GM18507 (cell line): Measurements from ENCODE around the gene RAB44.
"Not testable (repeated sequence)": the region's sequence is repeated elsewhere in the genome, so short reads cannot be mapped to it uniquely, and the experiment has no call there.

Source experiments
- DNase-seq: peaks from one replicate; pipeline ENCODE4 v3.0.0; 2011; ENCODE audit warnings: low read depth; ENCODE audit not compliant: insufficient read length; ENCODE audit errors: extremely low spot score
- FAIRE-seq: peaks from 2 replicates; lab custom pipeline; 2011; peaks lifted over from hg19 to GRCh38; lab: Jason Lieb, UNC

Gene RAB44, protein sequence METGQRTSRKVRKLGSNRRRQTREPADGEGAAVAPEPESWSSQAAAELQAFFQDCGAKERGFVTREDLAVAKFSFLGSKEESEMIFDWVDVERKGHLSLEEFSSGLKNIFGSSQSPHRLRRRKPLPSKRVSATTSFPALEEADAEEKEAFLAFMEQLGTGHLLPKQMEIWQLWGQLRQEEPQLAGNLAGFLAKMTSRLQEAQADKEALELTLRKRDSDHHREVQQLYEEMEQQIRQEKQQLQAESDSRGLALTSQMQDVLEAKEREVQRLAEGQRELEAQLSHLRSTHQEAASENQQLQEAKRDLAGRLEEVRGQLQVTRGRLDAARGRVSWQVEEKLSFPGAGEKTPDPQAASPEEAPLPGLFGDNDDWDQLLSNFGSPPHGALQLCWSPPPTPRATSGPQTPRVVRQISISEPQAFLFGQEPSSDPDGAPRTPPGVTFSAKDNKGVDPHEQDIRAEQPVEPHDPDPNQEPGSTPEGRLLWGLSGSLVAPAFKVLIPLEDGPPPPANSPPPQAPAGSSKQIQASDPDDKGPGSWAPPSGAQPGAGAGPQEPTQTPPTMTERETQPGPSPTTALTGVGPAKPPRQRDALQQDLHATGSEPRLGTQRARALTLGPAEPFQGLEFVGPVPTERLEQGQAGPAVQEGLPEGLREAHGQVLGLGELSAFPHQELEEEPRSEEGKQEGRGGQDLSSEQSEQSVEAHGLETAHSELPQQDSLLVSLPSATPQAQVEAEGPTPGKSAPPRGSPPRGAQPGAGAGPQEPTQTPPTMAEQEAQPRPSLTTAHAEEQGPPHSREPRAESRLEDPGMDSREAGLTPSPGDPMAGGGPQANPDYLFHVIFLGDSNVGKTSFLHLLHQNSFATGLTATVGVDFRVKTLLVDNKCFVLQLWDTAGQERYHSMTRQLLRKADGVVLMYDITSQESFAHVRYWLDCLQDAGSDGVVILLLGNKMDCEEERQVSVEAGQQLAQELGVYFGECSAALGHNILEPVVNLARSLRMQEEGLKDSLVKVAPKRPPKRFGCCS

DNA sequence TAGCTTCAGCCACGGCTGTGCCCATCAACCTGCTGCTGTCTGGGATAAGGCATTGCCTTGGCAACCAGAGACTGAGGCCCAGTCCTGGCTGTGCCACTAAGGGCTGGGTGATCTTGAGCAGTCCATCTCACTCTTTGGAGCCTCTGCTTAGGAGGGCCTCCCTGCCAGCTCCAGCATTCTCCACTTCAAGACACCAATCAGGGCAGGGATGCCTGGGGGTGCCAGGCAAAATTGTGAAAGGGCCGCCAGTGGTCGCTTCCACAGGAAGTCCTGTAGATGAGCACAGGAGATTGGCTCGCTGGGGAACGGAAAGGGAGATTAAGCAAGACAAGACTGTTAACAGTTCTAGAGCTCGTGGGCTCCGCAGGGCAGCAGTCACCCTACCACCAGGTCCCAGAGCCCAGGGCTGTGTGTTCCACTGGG, at the start of gene RAB44:
RAB44 (plus strand) TSS at position 346 of the 423 bp plus-strand sequence. CDS start 6,410 bp downstream, outside the sequence.
- FAIRE-seq, result no peak
- no peak for DNase-seq

DNA sequence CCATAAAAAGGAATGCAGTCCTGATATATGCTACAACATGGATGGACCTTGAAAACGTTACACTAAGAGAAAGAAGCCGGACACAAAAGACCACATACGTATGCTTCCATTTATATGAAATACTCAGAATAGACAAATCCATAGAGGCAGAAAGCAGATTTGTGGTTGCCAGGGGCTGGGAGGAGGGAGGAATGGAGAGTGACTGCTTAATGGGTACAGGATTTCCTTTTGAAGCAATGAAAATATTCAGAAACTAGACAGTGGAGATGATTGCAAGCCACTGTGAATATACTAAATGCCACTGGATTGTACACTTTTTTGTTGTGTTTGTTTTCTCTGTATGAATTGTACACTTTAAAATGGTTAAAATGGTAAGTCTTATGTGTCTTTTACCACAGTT, 48.5 kb upstream of the RAB44 start:
- no peak for FAIRE-seq
- DNase-seq, result no peak

DNA sequence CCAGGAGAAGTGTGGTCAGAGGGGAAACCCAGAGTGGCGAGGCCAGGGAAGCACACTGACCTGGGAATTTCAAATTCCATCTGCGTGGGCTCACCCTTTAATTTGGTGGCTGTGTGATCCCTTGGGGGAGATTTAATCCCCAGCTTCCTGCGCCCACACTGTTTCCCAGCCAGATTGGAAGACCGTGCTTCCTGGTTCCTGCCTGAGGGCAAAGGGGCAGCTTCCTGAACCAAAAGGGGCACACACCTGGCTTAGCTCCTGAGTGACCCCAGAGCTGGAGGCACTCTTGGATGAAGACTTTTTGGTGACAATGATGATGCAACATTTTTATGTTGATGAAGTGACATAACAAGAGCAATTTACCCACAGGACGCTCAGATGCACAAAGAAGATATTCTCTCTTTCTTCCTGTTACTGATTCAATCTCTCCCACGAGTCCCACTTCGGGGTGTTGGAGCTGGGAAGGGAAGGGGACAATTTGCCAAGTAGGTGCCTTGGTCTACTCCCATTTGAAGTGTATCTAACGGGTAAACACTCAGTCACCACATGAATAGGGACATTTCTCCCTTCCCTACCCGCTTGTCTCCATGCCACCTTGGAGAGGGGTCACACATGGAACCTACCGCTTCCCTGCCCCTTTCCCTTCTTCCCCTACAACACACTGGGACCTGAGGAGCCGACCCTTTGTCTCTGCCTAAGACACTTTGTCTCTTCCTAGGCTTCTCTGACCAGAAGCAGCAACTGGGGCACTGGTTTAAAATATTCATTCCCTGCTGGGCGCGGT, 47.7 kb upstream of the RAB44 start:
- DNase-seq (no peak), FAIRE-seq (no peak)

DNA sequence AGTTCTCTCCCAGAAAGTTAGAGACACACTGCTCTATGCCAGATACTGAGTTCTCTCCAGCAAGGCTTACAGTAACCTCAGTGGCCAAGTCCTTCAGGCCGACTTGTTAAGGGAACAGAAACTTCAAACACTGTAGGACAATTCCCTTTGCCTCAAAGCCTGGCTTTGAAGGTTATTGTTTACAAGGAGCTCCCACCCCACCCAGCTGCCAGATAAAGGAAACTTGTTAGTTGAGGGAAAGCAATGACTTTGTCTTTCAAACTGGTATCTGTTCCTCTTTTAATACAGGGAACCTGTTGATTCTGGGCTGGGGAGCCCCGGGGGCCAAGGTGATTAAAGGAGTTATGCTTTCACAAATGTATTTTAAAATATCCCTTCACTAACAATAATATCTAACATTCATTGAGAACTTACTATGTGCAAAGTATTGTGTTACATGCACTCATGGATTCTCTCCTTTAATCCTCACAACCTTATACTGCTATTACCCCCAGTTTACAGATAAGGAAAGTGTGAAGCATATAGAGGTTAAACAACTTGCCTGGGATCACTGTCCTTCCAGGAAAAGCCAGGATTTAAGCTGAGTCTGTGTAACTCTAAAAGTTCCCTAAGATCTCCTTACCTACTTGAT, 46.7 kb upstream of the RAB44 start:
- DNase-seq (peak; percentile 51), FAIRE-seq (peak; percentile 71)

DNA sequence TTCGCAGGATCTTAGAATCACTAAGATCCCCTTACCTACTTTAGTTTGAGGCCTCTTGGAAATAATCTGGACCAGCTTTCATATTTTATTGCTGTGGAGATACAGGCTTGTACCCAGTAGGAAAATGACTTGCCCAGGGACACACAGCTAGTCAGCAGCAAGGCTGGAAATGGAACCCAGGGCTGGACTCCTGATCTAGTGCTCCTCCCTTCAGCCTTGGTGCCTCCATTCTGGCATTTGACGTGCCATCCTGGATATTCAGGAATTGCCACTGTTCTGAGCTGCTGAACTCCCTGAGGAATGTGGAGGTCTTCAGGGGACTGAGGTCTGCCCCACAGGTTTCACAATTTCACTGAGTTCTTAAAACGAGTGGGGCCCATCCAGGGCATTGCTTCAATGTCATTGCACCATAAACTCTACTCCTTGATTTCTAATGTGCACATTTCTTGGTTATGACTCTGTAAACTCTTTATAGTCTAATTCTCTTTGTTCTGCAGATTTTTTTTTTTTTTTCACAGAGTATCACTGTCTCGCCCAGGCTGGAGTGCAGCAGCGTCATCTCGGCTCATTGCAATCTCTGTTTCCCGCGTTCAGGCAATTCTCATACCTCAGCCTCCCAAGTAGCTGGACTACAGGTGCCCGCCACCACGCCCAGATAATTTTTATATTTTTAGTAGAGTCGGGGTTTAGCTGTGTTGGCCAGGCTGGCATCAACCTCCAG, 45.8 kb upstream of the RAB44 start:
- DNase-seq, result no peak
- no peak for FAIRE-seq

DNA sequence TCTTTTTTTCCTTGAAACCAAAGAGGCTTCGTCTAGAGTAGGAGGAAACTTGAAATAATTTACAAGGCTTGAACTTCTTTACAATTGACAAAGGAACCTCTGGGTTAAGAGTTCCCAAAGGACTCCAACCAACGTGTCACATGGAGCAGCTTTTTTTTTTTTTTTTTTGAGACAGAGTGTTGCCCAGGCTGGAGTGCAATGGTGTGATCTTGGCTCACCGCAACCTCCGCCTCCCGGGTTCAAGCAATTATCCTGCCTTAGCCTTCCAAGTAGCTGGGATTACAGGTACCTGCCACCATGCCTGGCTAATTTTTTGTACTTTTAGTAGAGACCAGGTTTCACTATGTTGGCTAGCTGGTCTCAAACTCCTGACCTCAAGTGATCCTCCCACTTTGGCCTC, 43.2 kb upstream of the RAB44 start:
- FAIRE-seq, DNase-seq: not testable (repeated sequence)

DNA sequence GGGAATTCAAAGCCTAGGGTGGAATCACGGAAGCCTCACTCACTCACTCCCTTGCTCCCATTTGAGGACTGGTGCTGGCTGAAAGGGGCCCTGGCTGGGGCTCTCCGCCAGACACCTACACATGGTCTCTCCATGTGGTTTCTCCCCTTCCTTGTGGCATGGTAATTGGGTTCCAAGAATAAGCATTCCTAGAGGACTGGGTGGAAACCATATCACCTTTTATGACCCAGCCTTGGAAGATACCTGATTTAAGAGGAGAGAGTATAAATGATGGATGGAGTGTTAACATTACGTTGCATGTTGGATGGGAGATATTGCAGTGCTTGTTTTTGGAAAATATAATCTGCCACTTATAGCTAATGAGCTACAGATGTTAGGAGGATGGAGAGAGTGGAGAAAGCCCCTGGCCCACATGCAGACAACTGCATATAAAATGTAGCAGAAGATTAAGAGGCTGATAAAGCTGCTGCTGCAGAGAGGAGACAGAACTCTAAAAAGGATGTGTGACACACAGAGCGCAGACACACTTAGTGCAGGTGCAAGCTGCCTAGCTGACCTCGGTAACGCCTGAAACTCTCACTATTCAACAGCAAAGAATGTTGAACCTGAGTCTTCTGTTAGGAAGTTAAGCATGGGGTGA, 42.4 kb upstream of the RAB44 start:
- FAIRE-seq (no peak), DNase-seq (no peak)

DNA sequence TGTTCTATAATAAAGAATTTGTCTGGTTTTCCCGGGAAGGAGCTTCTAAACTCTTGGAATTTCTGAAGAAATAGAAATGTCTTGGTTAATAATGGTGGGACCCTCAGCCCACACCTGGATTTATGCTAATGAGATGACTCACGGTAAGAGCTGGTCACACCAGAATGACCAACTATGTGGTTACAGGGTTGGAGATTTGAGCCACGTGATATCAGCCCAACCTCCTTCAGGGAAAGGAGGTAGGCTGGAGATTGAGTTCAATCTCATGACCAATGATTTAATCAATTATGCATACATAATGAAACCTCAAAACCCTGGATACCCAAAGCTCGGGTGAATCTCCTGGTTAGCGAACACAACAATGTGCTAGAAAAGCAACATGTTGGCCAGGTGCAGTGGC, 41.2 kb upstream of the RAB44 start:
- DNase-seq (no peak), FAIRE-seq (no peak)

DNA sequence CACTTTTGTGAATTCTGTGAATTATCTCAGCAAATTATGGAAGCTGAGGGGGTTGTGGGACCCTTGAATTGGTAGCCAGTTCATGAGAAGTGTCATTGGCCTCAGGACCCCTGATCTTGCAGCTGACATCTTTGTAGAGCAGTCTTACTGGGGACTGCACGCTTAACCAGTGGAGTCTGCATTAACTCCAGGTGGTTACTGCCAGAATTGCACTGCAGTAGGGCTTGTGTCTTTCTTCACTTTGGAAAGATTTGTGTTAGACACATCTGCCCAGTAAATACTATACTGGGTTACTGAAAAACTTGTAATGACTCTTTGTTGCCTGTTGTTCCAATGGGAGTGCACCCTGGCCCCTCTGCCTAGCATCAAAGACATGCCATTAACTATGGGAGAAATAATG, 40.4 kb upstream of the RAB44 start:
- FAIRE-seq, result no peak
- no peak for DNase-seq

DNA sequence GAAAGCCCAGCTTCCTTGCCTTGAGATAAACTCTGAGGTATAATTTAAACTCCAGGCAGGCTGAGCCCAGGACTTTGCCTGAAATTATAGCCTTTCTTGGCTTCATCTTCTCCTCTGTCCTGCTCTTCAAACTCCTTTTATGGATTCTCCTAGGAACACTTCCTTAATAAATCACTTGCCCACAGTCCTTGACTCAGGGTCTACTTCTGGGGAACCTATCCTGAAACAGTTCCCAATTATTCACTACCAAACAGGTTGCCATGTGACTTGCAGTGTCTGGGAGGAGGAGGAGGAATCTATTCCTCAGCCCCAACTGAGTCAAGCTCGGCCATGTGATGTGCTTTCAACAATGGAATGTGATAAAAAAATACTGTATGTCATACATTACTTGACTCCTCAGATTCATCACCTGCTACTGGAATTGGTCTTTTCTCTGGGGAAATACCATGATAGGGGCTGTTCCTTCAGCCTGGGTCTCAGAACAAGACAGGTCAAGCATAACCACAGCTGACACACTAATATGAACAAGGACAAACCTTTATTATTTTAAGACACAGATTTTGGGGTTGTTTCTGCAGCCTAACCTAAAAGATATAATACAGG, 39.6 kb upstream of the RAB44 start:
- DNase-seq, result no peak
- no peak for FAIRE-seq

DNA sequence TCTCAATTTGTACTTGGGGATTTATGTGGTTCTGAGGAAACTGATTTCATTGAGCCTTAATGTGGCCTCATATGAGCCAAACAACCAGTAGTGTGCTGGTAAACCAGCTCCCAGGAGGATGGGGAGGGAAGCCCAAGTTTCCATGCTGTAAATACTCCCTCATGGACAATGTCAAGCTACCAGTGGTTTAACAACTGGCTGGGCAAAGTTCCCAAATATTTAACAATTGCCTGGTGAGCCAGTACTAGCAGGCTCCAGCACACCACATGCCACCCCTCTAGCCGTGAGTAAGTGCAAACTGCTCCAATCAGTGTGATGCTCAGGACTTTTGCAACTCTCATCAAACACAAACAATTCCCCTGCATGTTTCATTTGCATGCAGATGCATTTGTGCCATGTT, 38.4 kb upstream of the RAB44 start:
- DNase-seq (no peak), FAIRE-seq (no peak)

DNA sequence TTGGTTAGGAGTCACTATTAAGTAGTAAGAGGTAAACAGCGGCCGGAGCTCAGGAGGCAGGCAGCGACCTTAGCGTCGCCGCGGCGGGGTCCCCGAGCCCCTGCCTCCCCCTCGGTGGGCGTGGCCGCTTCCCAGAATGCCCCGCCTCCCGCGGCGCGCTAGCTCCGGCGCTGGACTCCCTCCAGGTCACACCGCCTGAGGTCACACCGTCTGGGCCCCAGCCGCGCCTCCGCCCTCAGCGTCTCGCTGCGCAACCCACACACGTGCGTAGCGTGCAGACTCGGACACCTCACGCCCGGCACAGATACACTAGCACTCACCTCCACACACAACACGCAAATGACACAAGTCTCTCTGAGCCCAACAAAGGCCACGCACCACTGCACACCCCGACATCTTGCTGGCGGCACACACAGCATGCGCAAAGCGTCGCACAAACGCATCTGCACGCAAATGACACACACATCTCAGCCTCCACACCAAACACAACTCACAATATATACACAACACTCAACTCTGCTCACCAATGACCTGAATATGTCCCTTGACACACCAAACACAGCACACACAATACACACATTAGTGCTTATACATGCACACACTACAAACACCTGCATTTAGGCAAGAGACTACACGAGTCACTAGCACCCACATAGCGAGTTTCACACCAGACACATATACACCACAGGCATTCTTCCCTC, 36.7 kb upstream of the RAB44 start:
- no peak for DNase-seq
- FAIRE-seq, result no peak

DNA sequence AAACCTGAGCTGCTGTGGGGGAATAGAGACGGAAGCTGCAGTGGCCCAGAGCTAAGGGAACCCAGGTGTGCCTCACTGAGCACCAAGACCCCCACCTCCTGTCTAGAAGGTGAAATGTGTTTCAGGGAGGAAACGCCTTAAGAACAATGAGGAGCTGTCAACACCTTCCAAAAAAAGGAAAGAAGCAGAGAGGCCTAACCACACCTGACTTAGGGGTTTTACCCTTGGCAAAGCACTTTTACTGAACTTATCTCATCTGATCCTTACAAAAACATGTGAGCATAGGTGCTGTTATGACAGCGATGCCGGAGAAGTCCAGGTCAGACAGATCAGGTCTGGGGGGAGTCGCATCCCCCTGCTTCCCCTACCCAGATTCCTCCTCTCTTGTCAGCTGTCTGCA, 35.2 kb upstream of the RAB44 start:
- FAIRE-seq, result no peak
- no peak for DNase-seq

DNA sequence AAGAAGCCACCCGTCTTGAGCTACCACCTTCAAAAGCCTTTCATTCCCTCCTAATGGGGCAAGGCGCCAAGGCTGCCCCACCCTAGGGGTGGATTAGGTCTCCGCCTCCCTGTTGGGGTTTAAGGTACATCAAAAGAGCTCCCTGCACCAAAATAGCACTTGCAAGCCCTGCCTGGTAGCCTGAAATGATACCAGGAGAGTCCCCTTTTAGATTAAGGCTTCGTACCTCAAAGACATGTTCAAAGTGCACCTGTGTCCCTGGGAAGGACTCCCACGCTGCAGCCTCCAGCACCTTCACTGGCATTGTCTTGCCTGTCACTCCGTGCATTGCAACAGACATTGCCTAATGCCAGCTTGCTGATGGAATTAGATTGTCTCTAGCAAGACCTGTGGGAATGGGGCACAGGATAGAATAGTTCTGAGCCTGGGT, 34.8 kb upstream of the RAB44 start:
- FAIRE-seq (no peak), DNase-seq (no peak)

DNA sequence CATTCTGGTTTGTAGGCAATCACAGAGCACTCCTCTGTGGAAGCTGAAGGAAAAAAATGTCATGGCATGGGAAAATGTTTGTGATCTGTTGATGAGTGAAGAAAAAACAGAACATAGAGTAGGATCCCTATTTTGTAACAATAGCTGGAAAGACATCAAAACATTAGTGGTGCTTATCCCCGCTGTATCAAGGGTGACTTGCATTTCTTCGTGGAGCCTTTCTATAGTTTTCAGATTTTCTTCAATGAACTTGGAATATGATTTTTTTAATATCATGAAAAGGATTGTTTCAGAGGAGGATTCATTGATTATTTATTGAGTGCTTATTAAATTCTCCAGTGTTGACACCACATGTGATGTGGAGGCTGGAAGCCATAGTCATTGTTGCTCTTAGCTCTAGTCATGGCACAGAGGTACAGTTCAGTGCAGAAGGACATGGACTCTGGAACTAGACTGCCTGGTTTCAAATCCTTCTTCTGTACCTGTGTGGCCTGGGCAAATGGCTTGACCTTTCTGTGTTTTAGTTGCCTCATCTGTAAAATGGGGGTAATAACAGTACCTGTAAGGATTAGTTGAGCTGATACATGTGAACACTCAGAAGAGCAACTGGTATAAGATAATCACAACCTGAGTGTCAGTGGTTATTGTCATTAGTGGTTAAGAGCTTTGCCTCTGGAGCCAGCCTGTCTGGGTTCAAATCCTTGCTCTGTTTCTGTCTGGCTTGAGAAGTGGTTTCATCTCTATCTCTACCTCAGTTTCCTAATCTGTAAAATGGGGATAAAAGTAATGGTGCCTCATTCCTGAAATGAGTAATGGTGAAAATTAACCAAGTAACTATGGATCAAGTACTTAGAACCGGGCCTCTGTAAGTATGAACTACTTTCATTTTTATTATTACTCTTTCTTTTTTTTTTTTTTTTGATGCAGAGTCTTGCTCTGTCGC, 33.9 kb upstream of the RAB44 start:
- DNase-seq (no peak), FAIRE-seq (no peak)

DNA sequence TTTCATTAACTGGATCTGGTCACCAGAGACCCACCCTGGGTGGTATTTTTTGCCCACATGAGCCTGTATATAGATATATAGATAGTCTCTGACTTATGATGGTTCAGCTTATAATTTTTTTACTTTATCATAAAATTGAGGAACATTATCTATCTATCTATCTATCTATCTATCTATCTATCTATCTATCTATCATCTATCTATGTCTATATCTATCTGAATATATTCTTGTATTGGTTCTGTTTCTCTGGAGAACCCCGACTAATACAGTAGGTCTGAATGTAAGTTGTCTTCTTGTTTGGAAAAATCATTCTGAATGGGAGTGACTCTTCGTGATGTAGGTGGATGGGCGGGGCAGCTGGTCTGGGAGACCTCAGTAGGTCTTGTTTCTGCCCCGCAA, 32.4 kb upstream of the RAB44 start:
- FAIRE-seq (no peak), DNase-seq (no peak)
